ENCODE results near the gene MRPL24. TPM values are rescaled to one million over a fixed set of nuclear protein-coding genes. Genes with fewer than 3 reads are reported as not detected.

MRPL24 gene
- total and polyA plus RNA-seq, 2 of the 13 experiments (the other 11 are each of a cell fraction or from before 2014, with no cell fraction given): 38.1 to 42.9 TPM

GRCh38 chr1:156746728-156747631 lies 6.1 kb upstream of the MRPL24 start (continued):
- TF ChIP-seq HOXA7 (CRISPR knock-in tag; IDR thresholded peaks at IDR 0.05): no peak
- no peak for TF ChIP-seq KDM1A (CRISPR knock-in tag; IDR thresholded peaks at IDR 0.05)
- TF ChIP-seq GFI1 (CRISPR knock-in tag; IDR thresholded peaks at IDR 0.05; ENCODE audit: borderline replicate concordance): no peak
- no peak for TF ChIP-seq ZNF251 (CRISPR knock-in tag; IDR thresholded peaks at IDR 0.05)
- TF ChIP-seq IRF1 (CRISPR knock-in tag; IDR thresholded peaks at IDR 0.05; ENCODE audit: low read depth): no peak
- no peak; the same call in 1 of the 2 replicates for TF ChIP-seq MYNN (CRISPR knock-in tag; IDR thresholded peaks at IDR 0.05; ENCODE audit: low read depth)
- peak; percentile 89 for TF ChIP-seq ZNF143 (CRISPR knock-in tag; IDR thresholded peaks at IDR 0.05)
- TF ChIP-seq ADNP (CRISPR knock-in tag; IDR thresholded peaks at IDR 0.05): no peak
- TF ChIP-seq GLMP (CRISPR knock-in tag; IDR thresholded peaks at IDR 0.05; ENCODE audit: borderline replicate concordance): no peak
- no peak for TF ChIP-seq CSRNP1 (CRISPR knock-in tag; IDR thresholded peaks at IDR 0.05)
- peak; percentile 66 for TF ChIP-seq RBM39 (IDR thresholded peaks at IDR 0.05; ENCODE audit: low read depth, low read length, poor library complexity, severe bottlenecking)
- no peak for TF ChIP-seq CENPBD1 (CRISPR knock-in tag; IDR thresholded peaks at IDR 0.05; ENCODE audit: borderline replicate concordance, low read depth)
- no peak for TF ChIP-seq ZNF770 (CRISPR knock-in tag; IDR thresholded peaks at IDR 0.05)
- TF ChIP-seq CCDC6 (CRISPR knock-in tag; IDR thresholded peaks at IDR 0.05): 0 out of 2 replicates have a peak, but pooled peaks have one; percentile 16
- TF ChIP-seq SRY (CRISPR knock-in tag; IDR thresholded peaks at IDR 0.05): no peak
- TF ChIP-seq MLX (CRISPR knock-in tag; IDR thresholded peaks at IDR 0.05): no peak
- no peak; the same call in 1 of the 2 replicates for TF ChIP-seq PITX1 (CRISPR knock-in tag; IDR thresholded peaks at IDR 0.05)
- TF ChIP-seq ATAD3A (CRISPR knock-in tag; IDR thresholded peaks at IDR 0.05): no peak
- TF ChIP-seq ZNF616 (CRISPR knock-in tag; IDR thresholded peaks at IDR 0.05; ENCODE audit: low read depth): no peak
- no peak for TF ChIP-seq ZBTB20 (CRISPR knock-in tag; IDR thresholded peaks at IDR 0.05; ENCODE audit: borderline replicate concordance, low read depth)

All from HepG2 (cell line).